ENCODE measurements around the gene VWA1.
"Not testable (repeated sequence)": the region's sequence is repeated elsewhere in the genome, so short reads cannot be mapped to it uniquely, and the experiment has no call there.

DNA sequence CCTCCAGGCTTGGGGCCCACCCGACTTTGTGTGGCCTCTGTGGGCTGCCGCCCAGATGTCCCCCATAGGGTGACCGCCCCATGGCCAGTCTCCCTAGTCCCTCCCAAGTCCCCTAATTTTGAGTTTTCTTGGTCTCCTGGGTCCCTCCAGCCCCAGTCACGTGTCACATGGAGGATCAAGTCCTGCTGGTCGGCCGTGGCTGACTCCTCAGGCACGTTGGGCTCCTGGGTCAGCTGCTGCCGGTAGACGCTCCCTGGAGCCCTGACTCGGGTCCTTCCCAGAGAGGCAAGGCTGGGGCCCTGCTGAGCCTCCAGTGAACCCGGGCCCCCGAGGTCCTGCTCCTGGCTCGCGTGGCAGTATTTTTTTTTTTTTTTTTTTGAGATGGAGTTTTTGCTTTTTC, 24.2 kb downstream of the VWA1 start:
- not testable (repeated sequence) for TF ChIP-seq CTCF (conservative IDR thresholded peaks at IDR 0.05); EZH2 (IDR thresholded peaks at IDR 0.05; ENCODE audit: low read depth)
